ENCODE results near the gene FAM229A.
"Not testable (repeated sequence)": the region's sequence is repeated elsewhere in the genome, so short reads cannot be mapped to it uniquely, and the experiment has no call there.

Gene FAM229A

DNA sequence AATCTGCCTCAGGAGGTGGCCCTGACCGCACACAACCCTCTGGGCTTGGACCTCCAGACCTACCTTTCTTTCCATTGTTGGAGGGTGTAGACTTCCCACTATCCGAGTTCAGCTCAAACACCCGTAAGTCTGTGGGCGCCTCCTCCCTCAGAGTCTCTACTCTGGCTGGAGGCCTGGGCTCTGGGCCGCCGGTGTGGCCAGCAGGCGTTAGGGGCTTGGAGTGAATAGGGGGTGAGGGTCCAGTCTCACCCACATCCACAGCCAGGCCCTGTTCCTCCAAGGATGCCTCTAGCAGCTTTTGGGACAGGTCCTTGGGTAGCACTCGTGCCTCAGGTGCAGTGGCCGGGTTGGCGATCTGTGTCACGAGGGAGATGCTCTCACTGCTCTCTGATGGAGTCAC lies 13.9 kb upstream of the FAM229A start:
- no peak for DNase-seq

DNA sequence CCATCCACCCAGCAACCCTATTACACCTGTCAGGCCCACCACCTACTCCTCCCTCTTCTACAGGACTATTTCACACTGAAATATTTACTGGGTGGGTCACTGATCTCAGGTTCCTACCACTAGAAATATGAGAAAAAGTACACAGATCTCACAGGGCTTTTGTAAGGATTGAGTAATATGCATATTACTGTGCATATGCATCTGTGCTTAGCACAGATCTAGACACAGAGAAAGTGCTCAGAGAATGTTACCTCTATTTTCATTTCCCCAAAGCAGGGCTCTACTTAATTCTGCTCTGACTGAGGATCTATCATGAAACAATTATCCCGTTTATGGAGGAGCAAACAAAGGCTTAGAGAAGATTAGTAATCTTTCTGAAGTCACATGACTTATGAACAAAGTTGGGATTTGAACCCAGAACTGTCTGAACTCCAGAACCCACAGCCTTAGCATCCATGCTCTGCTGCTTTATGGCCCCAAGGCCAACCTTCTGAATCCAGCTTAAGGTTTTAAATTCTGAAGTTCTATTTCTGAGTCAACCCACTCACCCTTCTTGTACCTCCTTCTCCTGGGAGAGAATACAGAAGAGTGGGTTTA lies 11.8 kb upstream of the FAM229A start:
- DNase-seq = no peak

DNA sequence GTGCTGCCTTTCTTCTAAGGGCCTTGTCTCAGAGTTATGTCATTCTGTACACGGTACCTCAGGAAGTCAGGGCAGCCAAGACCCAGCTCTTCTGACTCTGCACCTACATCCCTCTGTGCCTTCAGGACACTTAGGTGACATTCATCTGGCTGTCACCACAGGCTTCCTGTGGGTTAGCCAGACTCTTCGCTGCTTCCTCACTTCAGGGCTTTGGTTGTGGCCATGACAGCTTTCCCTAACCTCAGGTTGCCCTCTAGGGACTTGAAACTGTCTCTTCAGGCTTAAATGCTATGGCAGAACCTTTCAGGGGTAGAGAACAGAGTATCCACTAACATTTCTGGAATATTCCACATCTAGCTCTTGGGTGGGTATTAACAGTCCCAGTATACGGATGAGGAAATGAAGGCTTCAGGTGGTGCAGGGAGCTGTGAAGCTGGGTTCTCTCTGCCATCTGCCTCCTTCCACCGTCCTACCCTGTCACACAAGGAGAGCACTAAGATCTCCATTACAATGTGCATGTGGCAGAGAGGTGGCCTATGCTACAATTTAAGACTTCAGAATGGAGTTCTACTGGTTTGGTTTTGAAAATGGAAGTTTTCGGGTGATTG lies 10.0 kb upstream of the FAM229A start:
- peak in 3 of 4 experiments; percentile 48 to 67 (median 56) for DNase-seq

DNA sequence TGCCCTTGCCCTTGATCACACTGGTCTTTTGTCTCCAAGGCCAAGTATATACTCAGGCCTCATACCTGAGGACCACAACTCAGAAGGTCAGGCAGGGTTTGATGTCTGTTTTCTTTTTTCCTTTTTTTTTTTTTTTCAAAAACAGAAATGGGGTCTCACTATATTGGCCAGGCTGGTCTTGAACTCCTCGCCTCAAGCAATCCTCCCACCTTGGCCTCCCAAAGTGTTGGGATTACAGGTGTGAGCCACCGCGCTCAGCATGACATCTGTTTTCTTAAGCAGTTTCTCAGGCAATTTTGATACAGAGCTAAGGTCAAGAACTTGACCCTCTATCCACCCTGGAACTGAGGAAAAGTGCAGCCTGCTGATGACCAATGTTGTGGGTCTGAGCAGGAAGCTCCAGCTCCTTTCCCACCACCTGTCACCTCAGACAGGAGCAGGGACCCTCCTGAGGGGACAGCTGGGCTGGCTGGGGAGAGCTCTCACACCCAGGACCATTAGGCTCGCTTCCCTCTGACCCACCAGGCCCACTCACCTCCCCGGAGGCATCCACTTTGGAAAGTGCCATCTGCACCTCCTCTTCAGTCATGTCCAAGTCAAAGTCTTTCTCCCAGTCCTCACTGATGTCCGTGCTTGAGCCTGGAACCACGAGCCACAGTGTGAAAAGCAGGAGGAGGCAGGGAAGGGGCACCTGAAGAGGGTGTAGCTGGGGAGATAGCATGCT lies 5.8 kb upstream of the FAM229A start:
- DNase-seq = no peak

DNA sequence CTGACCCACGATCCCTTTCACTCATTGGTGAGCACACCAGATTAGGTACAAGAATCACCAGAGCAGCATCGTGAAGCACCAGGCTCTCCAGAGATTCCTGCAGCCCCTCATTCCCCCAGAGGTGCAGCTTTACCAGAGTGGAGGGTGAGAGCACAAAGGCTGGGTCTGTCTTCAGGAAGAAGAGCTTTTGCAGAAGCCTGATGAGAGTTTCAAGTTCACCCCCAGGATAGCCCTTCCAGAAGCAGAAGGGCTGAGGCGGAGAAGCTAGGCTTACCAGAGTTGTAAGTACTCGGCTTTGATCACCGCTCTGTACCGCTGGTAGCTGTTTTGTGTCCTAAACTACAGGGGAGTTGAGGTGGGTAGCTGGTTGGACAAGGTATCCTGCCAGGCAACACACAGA lies 3.2 kb upstream of the FAM229A start:
- DNase-seq = no peak

GRCh38 chr1:32364836-32365235 lies 2.6 kb upstream of the FAM229A start:
- no peak for DNase-seq

- DNase-seq = no peak
Observed at GRCh38 chr1:32363713-32364112, 1.4 kb upstream of the FAM229A start.

GRCh38 chr1:32361674-32362473 lies 411 bp downstream of the FAM229A start:
- DNase-seq = peak in 3 of 4 experiments; percentile 25 to 62 (median 45)

DNA sequence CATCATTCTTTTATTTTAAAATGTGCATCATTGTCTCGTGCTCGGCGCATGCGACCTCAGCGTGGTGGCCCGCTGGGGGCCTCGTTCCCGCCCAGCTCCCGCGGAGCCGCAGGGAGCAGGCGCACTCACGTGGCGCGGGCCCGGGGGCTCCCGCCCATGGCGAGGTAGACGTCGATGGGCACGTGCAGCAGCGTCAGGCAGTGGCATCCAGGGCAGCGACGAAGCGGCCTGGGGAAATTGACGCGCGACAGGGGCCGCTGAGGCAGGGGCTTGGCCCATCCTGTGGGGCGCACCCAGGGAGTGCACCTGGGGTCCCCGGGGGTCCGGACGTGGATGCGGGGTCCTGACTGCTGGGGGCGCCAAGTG lies 994 bp downstream of the FAM229A start:
- no peak for DNase-seq

DNA sequence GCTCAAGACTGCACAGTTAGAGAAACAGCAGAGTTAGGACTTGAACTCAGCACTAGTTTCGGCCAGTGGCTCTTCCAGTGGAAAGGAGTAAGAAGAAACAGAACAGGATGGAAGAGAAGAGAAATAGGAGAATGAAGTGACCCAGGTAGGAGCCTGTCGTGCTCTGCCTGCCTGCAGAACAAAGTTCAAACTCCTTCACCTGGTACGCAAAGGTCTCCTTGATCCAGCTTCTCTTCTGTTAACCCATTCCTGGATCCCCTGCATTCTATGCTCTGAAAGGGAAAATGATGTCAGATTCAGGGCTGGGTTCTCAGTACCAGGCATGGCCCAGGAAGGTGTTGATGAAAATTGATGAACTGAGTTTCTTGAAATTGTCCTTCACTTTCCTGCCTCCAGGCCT lies 3.9 kb downstream of the FAM229A start:
- DNase-seq = no peak

DNA sequence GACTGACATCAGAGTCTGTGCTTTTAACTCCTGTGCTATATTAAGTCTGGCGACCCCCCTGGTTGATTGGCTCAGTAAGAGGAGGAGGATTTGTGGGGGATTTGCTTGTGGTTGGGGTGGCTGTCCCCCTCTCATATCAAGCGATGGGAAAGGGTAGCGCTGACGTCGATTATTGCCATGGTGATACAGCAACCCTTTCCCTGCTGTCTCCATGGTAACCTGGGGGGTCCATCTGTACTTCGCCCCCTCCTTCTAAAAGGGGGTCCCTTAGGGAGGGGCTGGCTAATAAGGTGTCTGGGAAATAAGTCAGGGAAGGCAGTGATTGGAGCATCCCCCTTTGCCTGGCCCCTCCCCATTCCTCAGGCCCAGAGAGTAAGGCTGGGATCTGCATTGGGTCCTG lies 4.7 kb downstream of the FAM229A start:
- no peak for DNase-seq

GRCh38 chr1:32356478-32356877 lies 5.8 kb downstream of the FAM229A start:
- DNase-seq = no peak

DNA sequence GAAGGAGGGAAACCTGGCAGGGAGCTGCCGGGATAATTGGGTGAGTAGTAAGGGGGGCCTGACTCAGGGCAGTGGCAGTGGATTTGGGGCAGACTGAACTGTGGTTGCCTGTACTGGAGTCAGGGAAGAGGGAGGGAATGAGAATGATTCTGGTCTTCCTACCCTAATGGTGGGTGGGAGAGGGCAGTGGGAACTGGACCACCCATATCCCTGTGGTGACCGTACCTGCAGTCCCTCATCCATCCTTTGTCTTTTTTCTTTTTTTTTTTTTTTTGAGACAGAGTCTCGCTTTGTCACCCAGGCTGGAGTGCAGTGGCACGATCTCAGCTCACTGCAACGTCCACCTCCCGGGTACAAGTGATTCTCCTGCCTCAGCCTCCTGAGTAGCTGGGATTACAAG lies 6.5 kb downstream of the FAM229A start:
- not testable (repeated sequence) for DNase-seq

- peak; percentile 43 to 66 (median 60) for DNase-seq
Observed at GRCh38 chr1:32353886-32354570, 8.3 kb downstream of the FAM229A start.

- DNase-seq = no peak
Observed at GRCh38 chr1:32353431-32353830, 8.9 kb downstream of the FAM229A start.

DNA sequence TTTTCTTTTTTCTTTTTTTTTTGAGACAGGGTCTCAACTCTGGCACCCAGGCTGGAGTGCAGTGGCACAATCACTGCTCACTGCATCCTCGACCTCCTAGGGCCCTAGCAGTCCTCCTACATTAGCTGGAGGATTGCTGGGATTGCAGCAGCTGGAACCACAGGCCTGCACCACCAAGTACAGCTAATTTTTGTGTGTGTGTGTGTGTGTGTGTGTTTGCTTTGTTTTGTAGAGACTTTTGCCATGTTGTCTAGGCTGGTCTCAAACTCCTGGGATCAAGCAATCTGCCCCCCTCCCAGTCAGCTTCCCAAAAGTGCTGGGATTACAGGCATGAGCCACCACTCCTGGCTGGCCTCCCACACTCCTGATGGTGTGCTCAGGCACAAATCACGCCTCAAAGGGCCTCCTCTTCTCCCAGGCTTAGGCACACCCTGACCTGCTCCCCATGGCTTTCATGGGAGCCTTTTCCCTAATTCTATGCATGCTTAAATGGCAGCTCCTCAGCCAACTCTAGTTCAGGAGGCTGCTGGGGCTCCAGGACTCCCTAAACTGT lies 9.4 kb downstream of the FAM229A start:
- peak in 1 of 4 experiments; percentile 20 for DNase-seq

- no peak for DNase-seq
Observed at GRCh38 chr1:32352239-32352745, 10.0 kb downstream of the FAM229A start.

DNA sequence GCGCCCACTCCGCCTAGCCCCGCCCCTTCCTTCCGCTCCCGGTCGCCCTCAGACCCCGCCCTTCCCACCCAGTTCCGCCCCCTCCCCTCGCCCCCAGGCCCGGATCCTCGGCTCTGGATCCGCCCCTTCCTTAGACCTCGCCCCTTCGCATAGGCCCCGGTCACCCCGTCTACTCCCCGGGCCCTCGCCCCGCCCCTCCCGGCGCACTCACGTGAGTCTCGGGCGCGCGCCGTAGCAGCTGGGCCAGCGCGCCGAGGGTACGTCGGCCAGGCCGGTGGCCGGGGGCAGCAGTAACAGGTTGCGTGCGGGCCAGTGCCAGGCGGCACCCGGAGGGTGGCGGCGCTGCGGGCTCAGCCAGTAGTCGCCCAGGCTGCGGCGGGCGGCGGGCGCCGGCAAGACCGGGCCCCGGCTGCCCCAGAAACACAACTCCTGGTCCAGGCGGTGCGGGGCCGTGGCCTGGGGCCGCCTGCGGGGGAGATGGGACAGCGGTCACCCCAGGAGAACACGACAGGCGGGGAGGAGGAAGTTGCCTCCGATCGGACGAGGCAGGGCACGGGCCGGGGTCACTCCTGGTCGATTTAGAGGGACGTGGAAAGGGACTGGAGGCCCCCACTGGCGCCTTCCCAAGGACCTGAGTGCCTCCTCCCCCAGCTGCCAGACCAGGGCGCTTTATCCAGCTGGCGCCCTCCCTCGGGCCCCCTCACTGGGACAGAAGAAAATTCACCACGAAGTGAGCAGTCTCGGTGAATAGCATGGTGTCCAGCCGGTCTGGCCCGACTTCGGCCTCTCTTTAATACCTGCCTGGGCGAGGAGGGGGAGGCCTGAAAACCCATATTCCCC lies 10.7 kb downstream of the FAM229A start:
- DNase-seq = peak; percentile 86 to 95 (median 92)

- DNase-seq = peak; percentile 65 to 86 (median 76)
Observed at GRCh38 chr1:32350785-32351398, 11.4 kb downstream of the FAM229A start.

GRCh38 chr1:32349211-32349708 lies 13.0 kb downstream of the FAM229A start:
- DNase-seq = peak; percentile 78 to 87 (median 84)
